GM12878 (cell line): ENCODE results near the gene UBE3D. TPM values are rescaled to one million over a fixed set of nuclear protein-coding genes. Genes with fewer than 3 reads are reported as not detected.

Experiments used
- IRF4 ChIP-seq: IDR thresholded peaks from 2 replicates; pipeline ENCODE4 v1.6.1; 2011; ENCODE audit warnings: low read depth, low read length
- NBN ChIP-seq: fragments of 450-650 bp; IDR thresholded peaks from 2 replicates; pipeline ENCODE4 v1.6.1; 2016
- POLR2A ChIP-seq: IDR thresholded peaks from 2 replicates; pipeline ENCODE4 v1.6.1; 2011; ENCODE audit warnings: low read depth, mild to moderate bottlenecking, low read length
- RELA ChIP-seq: fragments of 450-650 bp; IDR thresholded peaks from 2 replicates; pipeline ENCODE4 v1.8.0; 2014; ENCODE audit warnings: borderline replicate concordance; ENCODE audit not compliant: partially characterized antibody
- REST ChIP-seq: IDR thresholded peaks from 2 replicates; pipeline ENCODE4 v1.6.1; 2012; ENCODE audit warnings: mild to moderate bottlenecking, low read depth, low read length
- RFX5 ChIP-seq: IDR thresholded peaks from 2 replicates; pipeline ENCODE4 v1.6.1; 2011; ENCODE audit warnings: low read depth, low read length, improper control_type of control experiment
- SMAD1 ChIP-seq: fragments of 450-650 bp; IDR thresholded peaks from 2 replicates; pipeline ENCODE4 v1.6.1; 2018; ENCODE audit warnings: mild to moderate bottlenecking, low read depth; ENCODE audit not compliant: partially characterized antibody
- TBL1XR1 ChIP-seq: IDR thresholded peaks from 2 replicates; pipeline ENCODE4 v1.6.1; 2012; ENCODE audit warnings: low read depth, low read length, improper control_type of control experiment
- ZBTB40 ChIP-seq: fragments of 450-650 bp; IDR thresholded peaks from 2 replicates; pipeline ENCODE4 v1.6.1; 2016; ENCODE audit warnings: mild to moderate bottlenecking, moderate library complexity, borderline replicate concordance
- polyA plus RNA-seq, 11 experiments: library from polyadenylated mRNA; depleted of rRNA in 4 of 11; unstranded in 6 of 11; stranded (reverse) in 5 of 11; fragments of >200 nt; fragmentation: Nextera tagmentation in 4 of 11; fragmentation: Illumina TruSeq in 1 of 11; extraction: Ambion mirVana in 4 of 11; extraction: Trizol in 1 of 11; gene quantifications; 1 replicate in 1 of 11; 2 replicates in 10 of 11; pipeline versions ENCODE4 v1.2.1 to v1.2.3, GENCODE V29; 2011 to 2016; ENCODE audit warnings: inconsistent platforms in 2 of 11, missing spikeins in 2 of 11, low read depth in 1 of 11
- total RNA-seq, 4 experiments: library from RNA; depleted of rRNA in 3 of 4; stranded (reverse); fragments of >200 nt in 3 of 4; fragmentation: Illumina TruSeq in 1 of 4; extraction: Trizol in 1 of 4; gene quantifications; 2 replicates each; pipeline versions ENCODE4 v1.2.1 to v1.2.3, GENCODE V29; 2013 to 2021
- TF ChIP-seq, protein P1 (sequence below): fragments of 450-650 bp; formaldehyde crosslinking; IDR thresholded peaks from 2 replicates; pipeline ENCODE4 v1.4.0; 2022; ENCODE audit warnings: mild to moderate bottlenecking, moderate library complexity
- TF ChIP-seq, protein P2 (sequence below): fragments of 150-350 bp; IDR thresholded peaks from 2 replicates; pipeline ENCODE4 v1.6.1; 2014; ENCODE audit warnings: mild to moderate bottlenecking, low read depth, low read length

Gene UBE3D
- total and polyA plus RNA-seq, 10 of the 15 experiments (the other 5 are each of a cell fraction or from before 2014, with no cell fraction given) = 4.3 to 9.0 (median 7.5) TPM

- TF ChIP-seq REST (no peak), NBN (no peak), RELA (no peak), POLR2A (no peak), IRF4 (no peak), ZBTB40 (no peak), RFX5 (no peak), SMAD1 (no peak), TBL1XR1 (no peak)
- TF ChIP-seq, protein P1, sequence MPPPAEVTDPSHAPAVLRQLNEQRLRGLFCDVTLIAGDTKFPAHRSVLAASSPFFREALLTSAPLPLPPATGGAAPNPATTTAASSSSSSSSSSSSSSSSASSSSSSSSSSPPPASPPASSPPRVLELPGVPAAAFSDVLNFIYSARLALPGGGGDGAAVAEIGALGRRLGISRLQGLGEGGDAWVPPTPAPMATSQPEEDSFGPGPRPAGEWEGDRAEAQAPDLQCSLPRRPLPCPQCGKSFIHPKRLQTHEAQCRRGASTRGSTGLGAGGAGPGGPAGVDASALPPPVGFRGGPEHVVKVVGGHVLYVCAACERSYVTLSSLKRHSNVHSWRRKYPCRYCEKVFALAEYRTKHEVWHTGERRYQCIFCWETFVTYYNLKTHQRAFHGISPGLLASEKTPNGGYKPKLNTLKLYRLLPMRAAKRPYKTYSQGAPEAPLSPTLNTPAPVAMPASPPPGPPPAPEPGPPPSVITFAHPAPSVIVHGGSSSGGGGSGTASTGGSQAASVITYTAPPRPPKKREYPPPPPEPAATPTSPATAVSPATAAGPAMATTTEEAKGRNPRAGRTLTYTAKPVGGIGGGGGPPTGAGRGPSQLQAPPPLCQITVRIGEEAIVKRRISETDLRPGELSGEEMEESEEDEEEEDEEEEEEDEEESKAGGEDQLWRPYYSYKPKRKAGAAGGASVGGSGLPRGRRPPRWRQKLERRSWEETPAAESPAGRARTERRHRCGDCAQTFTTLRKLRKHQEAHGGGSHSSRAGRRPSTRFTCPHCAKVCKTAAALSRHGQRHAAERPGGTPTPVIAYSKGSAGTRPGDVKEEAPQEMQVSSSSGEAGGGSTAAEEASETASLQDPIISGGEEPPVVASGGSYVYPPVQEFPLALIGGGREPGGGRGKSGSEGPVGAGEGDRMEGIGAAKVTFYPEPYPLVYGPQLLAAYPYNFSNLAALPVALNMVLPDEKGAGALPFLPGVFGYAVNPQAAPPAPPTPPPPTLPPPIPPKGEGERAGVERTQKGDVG (CRISPR knock-in tag) = no peak
- TF ChIP-seq, protein P2, sequence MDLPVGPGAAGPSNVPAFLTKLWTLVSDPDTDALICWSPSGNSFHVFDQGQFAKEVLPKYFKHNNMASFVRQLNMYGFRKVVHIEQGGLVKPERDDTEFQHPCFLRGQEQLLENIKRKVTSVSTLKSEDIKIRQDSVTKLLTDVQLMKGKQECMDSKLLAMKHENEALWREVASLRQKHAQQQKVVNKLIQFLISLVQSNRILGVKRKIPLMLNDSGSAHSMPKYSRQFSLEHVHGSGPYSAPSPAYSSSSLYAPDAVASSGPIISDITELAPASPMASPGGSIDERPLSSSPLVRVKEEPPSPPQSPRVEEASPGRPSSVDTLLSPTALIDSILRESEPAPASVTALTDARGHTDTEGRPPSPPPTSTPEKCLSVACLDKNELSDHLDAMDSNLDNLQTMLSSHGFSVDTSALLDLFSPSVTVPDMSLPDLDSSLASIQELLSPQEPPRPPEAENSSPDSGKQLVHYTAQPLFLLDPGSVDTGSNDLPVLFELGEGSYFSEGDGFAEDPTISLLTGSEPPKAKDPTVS = no peak
Measured at GRCh38 chr6:82893889-82894652, 171.6 kb downstream of the UBE3D start (continued).
